Glutamatergic neuron (in vitro differentiated cells): Measurements from ENCODE around the gene TACC2. TPM values are rescaled to one million over a fixed set of nuclear protein-coding genes. Genes with fewer than 3 reads are reported as not detected.

Source experiments
- DNase-seq: peaks from one replicate; pipeline ENCODE4 v3.0.0; 2022
- H3K27ac Mint-ChIP-seq: one replicate; pipeline ENCODE4 v1.8.0; 2020; ENCODE audit warnings: mild to moderate bottlenecking, mixed read lengths, inconsistent platforms; ENCODE audit not compliant: unreplicated experiment
- H3K27me3 Mint-ChIP-seq: one replicate; pipeline ENCODE4 v1.8.0; 2020; ENCODE audit warnings: mild to moderate bottlenecking, moderate library complexity, mixed read lengths, inconsistent platforms; ENCODE audit not compliant: unreplicated experiment
- H3K36me3 Mint-ChIP-seq: one replicate; pipeline ENCODE4 v1.8.0; 2020; ENCODE audit warnings: mild to moderate bottlenecking, mixed read lengths, inconsistent platforms; ENCODE audit not compliant: unreplicated experiment
- H3K4me1 Mint-ChIP-seq: one replicate; pipeline ENCODE4 v1.8.0; 2020; ENCODE audit warnings: mild to moderate bottlenecking, low read depth, mixed read lengths, inconsistent platforms; ENCODE audit not compliant: unreplicated experiment
- H3K4me3 Mint-ChIP-seq: one replicate; pipeline ENCODE4 v1.8.0; 2020; ENCODE audit warnings: mild to moderate bottlenecking, mixed read lengths, inconsistent platforms; ENCODE audit not compliant: unreplicated experiment
- H3K9me3 Mint-ChIP-seq: one replicate; pipeline ENCODE4 v1.8.0; 2020; ENCODE audit warnings: mild to moderate bottlenecking, moderate library complexity, mixed read lengths, inconsistent platforms; ENCODE audit not compliant: unreplicated experiment
- CTCF ChIP-seq: fragments of 200-600 bp; sonication (generic); IDR thresholded peaks from one replicate; pipeline ENCODE4 v1.5.0; 2021; ENCODE audit not compliant: partially characterized antibody, unreplicated experiment
- total RNA-seq: library from RNA; stranded (reverse); fragmentation: NEBNext Ultra II Directional; extraction: Animal tissue kit (Norgen Biotek cat#: 25700); gene quantifications from one replicate; pipeline ENCODE4 v1.2.1, GENCODE V29; 2021; ENCODE audit not compliant: unreplicated experiment

Gene TACC2
- total RNA-seq, 1 donor from 2014 or later: 499 TPM

DNA sequence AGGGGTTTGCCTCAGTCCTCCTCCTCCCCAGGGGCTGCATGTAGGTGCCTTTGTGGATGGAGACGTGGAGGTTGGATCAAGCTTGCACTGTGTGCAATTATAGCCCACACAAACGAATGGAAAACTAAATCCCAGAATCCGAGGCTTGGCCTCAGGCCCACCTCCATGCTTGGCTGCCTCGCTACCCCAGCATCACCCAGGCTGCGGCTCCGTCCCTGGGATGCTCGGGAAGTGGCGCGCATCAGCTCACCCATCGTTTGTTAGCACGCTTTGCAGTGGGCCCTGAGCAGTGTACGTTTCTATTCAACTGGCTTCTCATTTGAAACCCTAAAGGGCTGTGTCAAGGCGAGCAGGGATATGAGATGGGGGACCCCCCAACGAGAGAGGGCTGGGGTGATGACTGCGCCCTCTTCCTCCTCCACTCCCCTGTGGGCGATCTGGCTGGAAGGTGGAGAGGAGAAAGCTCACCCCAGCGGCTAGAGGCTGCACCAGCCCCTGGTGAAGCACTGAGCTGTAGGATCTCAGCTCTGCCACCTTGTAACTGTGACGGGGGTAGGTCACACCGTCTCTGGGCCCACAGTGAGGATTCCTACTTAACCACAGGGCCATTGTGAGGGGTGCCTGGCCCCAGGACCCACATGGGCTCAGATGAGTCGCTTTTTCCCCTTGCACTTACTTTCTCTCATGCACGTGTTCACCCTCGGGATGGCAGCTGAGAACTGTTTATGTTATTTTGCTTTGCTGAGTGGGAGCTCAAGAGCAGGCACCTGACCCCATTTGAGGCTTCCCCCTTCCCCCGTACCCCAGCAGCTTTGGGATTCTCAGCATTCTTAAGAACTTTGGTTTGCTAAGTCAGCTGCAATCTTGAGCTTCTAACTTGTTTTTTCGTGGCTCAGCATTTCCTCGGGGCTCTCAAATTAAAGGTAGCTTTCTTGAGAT is 269.4 kb downstream of the TACC2 start:
- no peak for DNase-seq
- H3K27ac Mint-ChIP-seq: peak overlapping the region; percentile 33
- no peak overlapping the region for H3K4me3 Mint-ChIP-seq
- TF ChIP-seq CTCF: no peak
- peaks cover 8% of the 10 kb centered on the region for H3K27me3 Mint-ChIP-seq
- peaks cover 8% of the 10 kb centered on the region for H3K4me1 Mint-ChIP-seq
- peaks cover 25% of the 10 kb centered on the region for H3K36me3 Mint-ChIP-seq
- peaks cover 11% of the 10 kb centered on the region for H3K9me3 Mint-ChIP-seq

DNA sequence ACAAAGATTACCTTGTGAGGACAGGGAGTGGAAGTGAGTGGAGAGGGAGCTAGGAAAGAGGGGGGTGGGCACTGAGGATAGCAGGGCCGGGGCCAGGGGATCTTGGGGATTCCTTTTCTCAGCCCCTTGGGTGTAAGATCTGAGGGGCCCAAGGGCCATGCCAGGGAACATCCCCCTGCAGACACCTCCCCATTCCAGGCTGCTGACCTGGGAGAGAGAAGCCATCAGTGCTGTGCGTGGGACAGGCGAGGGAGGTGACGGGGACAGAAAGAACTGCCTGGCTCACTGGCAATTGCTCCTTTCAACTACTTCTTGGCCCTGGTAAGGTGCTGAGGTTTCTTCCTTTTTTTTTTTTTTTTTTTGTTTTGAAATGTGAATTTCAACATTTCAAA is 270.1 kb downstream of the TACC2 start:
- peaks cover 28% of the 10 kb centered on the region for H3K36me3 Mint-ChIP-seq
- H3K27me3 Mint-ChIP-seq: peaks cover 9% of the 10 kb centered on the region
- peaks cover 8% of the 10 kb centered on the region for H3K4me1 Mint-ChIP-seq
- no peak for DNase-seq
- peaks cover 8% of the 10 kb centered on the region for H3K9me3 Mint-ChIP-seq
- H3K27ac Mint-ChIP-seq: no peak overlapping the region
- TF ChIP-seq CTCF: no peak
- H3K4me3 Mint-ChIP-seq: no peak overlapping the region

DNA sequence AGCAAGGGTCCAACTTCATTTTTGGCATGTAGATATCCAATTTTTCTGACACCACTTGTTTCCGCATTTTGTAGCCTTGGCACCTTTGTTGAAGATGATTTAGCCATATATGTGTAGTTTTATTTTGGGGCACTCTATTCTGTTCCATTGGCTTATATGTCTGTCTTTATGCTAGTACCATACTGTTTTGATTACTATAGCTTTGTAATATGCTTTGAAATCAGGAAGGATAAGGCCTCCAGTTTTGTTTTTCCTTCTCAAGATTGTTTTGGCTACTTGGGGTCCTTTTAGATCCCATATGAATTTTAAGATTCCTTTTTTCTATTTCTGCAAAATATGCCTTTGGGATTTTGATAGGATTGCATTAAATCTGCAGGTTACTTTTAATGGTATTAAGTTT is 272.6 kb downstream of the TACC2 start:
- Mint-ChIP-seq H3K9me3 (peaks cover 13% of the 10 kb centered on the region), H3K4me1 (peaks cover 18% of the 10 kb centered on the region), H3K27me3 (peaks cover 8% of the 10 kb centered on the region), H3K27ac (no peak overlapping the region), H3K4me3 (no peak overlapping the region), H3K36me3 (peaks cover 42% of the 10 kb centered on the region)
- no peak for TF ChIP-seq CTCF
- no peak for DNase-seq

- peak overlapping the region; percentile 74 for H3K27ac Mint-ChIP-seq
- peaks cover 18% of the 10 kb centered on the region for H3K9me3 Mint-ChIP-seq
- no peak for TF ChIP-seq CTCF
- DNase-seq: no peak
- peaks cover 46% of the 10 kb centered on the region for H3K36me3 Mint-ChIP-seq
- peaks cover 20% of the 10 kb centered on the region for H3K4me1 Mint-ChIP-seq
- no peak overlapping the region for H3K4me3 Mint-ChIP-seq
- peaks cover 10% of the 10 kb centered on the region for H3K27me3 Mint-ChIP-seq
Measured at GRCh38 chr10:122263971-122264370, 275.0 kb downstream of the TACC2 start.

GRCh38 chr10:122264436-122264835 is 275.5 kb downstream of the TACC2 start:
- no peak overlapping the region for H3K4me3 Mint-ChIP-seq
- no peak for DNase-seq
- peaks cover 10% of the 10 kb centered on the region for H3K27me3 Mint-ChIP-seq

More at GRCh38 chr10:122264436-122264835, 275.5 kb downstream of the TACC2 start:
- TF ChIP-seq CTCF: no peak
- Mint-ChIP-seq H3K27ac (peak overlapping the region; percentile 74), H3K36me3 (peaks cover 46% of the 10 kb centered on the region), H3K9me3 (peaks cover 18% of the 10 kb centered on the region), H3K4me1 (peaks cover 21% of the 10 kb centered on the region)
